22Rv1 (cell line): ENCODE measurements around the gene MINDY4.

Experiments
- ZFX ChIP-seq: fragments of 450-650 bp; IDR thresholded peaks from 2 replicates; pipeline ENCODE4 v1.6.1; 2017; ENCODE audit warnings: antibody characterized with exemption, borderline replicate concordance
- TF ChIP-seq, protein P1 (sequence below): fragments of 450-650 bp; IDR thresholded peaks from 2 replicates; pipeline ENCODE4 v1.5.1; 2017; ENCODE audit warnings: mild to moderate bottlenecking

DNA sequence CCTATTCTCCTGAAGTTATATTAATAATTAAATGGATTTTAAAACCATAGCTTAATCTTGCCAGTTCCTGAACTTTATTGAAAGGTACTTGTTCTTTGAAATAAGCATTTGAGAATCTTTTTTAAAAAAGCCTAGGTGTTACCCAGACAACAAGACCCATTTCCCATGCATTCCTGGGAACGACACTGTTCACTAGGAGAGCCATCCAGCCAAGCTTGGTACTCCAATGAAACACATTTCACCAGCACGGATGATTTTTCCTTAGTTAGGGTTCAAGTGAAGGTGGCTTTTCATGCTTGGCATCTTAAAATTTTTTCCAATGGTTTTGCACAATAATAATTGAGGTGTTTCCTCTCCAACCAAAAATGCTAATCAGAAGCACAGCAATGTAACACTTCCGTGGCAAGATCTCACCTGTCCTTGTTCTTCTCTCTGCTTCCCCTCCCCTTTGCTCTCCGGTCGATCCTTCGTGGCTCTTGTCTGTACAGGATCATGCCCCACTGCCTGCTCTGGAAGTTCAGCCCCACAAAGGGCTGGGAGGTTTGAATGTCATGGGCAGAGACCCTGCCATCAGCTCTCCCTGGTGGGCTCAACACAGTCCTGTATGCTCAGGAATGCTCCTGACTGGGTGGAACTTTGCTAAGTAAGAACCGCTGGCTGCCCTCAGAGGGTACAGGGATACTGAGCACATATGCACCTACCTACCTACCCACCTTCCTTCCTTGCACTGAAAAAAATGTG lies 70.8 kb downstream of the MINDY4 start:
- TF ChIP-seq, protein P1, sequence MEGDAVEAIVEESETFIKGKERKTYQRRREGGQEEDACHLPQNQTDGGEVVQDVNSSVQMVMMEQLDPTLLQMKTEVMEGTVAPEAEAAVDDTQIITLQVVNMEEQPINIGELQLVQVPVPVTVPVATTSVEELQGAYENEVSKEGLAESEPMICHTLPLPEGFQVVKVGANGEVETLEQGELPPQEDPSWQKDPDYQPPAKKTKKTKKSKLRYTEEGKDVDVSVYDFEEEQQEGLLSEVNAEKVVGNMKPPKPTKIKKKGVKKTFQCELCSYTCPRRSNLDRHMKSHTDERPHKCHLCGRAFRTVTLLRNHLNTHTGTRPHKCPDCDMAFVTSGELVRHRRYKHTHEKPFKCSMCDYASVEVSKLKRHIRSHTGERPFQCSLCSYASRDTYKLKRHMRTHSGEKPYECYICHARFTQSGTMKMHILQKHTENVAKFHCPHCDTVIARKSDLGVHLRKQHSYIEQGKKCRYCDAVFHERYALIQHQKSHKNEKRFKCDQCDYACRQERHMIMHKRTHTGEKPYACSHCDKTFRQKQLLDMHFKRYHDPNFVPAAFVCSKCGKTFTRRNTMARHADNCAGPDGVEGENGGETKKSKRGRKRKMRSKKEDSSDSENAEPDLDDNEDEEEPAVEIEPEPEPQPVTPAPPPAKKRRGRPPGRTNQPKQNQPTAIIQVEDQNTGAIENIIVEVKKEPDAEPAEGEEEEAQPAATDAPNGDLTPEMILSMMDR = no peak
- TF ChIP-seq ZFX = no peak
